HepG2 (cell line): ENCODE results near the gene AMIGO2.

ENCODE experiments used
- RXRA ChIP-seq: sonication (generic); formaldehyde crosslinking; IDR thresholded peaks from 2 replicates; pipeline ENCODE4 v1.5.1; 2020; ENCODE audit warnings: missing genetic modification reagents
- SIN3A ChIP-seq: IDR thresholded peaks from 2 replicates; pipeline ENCODE4 v1.6.1; 2011; ENCODE audit warnings: low read depth, mild to moderate bottlenecking, control low read depth, low read length, borderline replicate concordance
- TF ChIP-seq, protein P1 (sequence below), 2 experiments: sonication (generic) in 1 of 2; formaldehyde crosslinking in 1 of 2; IDR thresholded peaks; 2 replicates each; pipeline versions ENCODE4 v1.6.1 to v1.9.0; 2014 to 2022; ENCODE audit warnings: antibody characterized with exemption in 1 of 2, borderline replicate concordance in 1 of 2, inconsistent platforms in 1 of 2, low read depth in 1 of 2, missing genetic modification reagents in 1 of 2

DNA sequence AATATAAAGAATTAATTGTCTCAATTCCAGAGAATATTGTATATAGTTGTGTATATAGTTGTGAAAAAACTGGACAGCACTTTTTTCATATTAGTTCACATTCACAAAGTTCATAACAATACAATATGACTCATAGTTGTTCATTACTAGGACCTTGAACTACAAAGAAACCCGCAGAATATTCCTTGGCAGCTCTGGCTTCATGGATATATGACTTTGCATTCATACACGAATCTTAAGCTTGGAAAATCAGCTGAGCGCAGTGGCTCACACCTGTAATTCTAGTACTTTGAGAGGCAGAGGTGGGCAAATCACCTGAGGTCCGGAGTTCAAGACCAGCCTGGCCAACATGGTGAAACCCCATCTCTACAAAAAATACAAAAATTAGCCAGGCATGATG is 38.4 kb downstream of the AMIGO2 start:
- TF ChIP-seq, protein P1, sequence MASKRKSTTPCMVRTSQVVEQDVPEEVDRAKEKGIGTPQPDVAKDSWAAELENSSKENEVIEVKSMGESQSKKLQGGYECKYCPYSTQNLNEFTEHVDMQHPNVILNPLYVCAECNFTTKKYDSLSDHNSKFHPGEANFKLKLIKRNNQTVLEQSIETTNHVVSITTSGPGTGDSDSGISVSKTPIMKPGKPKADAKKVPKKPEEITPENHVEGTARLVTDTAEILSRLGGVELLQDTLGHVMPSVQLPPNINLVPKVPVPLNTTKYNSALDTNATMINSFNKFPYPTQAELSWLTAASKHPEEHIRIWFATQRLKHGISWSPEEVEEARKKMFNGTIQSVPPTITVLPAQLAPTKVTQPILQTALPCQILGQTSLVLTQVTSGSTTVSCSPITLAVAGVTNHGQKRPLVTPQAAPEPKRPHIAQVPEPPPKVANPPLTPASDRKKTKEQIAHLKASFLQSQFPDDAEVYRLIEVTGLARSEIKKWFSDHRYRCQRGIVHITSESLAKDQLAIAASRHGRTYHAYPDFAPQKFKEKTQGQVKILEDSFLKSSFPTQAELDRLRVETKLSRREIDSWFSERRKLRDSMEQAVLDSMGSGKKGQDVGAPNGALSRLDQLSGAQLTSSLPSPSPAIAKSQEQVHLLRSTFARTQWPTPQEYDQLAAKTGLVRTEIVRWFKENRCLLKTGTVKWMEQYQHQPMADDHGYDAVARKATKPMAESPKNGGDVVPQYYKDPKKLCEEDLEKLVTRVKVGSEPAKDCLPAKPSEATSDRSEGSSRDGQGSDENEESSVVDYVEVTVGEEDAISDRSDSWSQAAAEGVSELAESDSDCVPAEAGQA (IDR thresholded peaks at IDR 0.05; ENCODE audit: low read depth), result no peak
- TF ChIP-seq, protein P1 (CRISPR knock-in tag; IDR thresholded peaks at IDR 0.05; ENCODE audit: borderline replicate concordance), result no peak
- TF ChIP-seq SIN3A, result no peak
- TF ChIP-seq RXRA (CRISPR knock-in tag), result no peak
